ENCODE data around the gene SEZ6. TPM values are rescaled to one million over a fixed set of nuclear protein-coding genes. Genes with fewer than 3 reads are reported as not detected.
"Not testable (repeated sequence)": the region's sequence is repeated elsewhere in the genome, so short reads cannot be mapped to it uniquely, and the experiment has no call there.

The SEZ6 gene
- total RNA-seq, 6 donors from 2014 or later = 0.20 to 0.47 (median 0.30) TPM; not detected in 3

DNA sequence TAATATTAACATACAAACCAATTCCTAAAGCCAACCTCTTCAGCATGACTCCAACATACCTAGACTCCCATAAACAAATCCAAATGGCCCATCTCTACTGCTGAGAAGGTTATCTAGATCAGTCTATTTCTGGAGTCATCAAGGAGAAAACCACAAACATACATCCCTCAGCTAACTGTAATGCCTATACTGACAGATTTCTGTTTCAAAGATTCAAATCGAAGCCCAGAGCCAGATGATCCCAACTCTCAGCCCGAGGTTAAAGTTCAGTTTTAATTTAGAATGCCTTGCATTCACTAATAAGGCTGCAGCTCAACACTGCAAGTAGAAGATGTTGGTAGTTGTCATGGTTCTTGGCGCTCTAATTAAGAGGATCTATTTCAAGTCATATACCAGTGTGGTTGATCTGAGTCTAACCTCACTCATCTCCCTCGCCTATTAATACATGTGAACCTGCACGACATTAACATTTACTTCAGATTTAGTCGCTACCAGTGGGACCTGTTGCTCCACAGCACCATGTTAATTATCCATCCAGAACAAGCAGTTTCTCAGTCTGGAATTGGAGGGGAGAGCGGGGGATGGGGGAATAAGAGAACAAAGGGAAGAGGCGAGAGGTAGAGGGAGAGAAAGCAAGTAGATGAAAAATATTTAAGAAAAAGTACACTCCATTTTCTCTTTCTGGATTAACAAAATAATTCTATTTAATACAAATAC lies 69.9 kb downstream of the SEZ6 start:
- ATAC-seq (ENCODE audit: low FRiP score in 2 of 2) (no peak), DNase-seq (no peak)
- Histone ChIP-seq H3K4me3 (no peak overlapping the region), H3K4me1 (peaks cover 49 to 61% (median 58%) of the 10 kb centered on the region in 4 donors), H3K27ac (peak overlapping the region in 3 of 4 donors; percentile 46 to 72 (median 54)), H3K9me3 (no peaks in the 10 kb centered on the region), H3K36me3 (peaks cover 0 to 2% (median 0%) of the 10 kb centered on the region in 4 donors), H3K27me3 (no peaks in the 10 kb centered on the region)
- WGBS, 2 donors = 84 to 88% methylated on average over 8 of the region's 8 CpGs
- TF ChIP-seq POLR2AphosphoS5 (IDR thresholded peaks at IDR 0.05) = no peak
- no peak for TF ChIP-seq POLR2A (IDR thresholded peaks at IDR 0.05)
- no peak for TF ChIP-seq EP300 (IDR thresholded peaks at IDR 0.05)
- TF ChIP-seq, protein P1, sequence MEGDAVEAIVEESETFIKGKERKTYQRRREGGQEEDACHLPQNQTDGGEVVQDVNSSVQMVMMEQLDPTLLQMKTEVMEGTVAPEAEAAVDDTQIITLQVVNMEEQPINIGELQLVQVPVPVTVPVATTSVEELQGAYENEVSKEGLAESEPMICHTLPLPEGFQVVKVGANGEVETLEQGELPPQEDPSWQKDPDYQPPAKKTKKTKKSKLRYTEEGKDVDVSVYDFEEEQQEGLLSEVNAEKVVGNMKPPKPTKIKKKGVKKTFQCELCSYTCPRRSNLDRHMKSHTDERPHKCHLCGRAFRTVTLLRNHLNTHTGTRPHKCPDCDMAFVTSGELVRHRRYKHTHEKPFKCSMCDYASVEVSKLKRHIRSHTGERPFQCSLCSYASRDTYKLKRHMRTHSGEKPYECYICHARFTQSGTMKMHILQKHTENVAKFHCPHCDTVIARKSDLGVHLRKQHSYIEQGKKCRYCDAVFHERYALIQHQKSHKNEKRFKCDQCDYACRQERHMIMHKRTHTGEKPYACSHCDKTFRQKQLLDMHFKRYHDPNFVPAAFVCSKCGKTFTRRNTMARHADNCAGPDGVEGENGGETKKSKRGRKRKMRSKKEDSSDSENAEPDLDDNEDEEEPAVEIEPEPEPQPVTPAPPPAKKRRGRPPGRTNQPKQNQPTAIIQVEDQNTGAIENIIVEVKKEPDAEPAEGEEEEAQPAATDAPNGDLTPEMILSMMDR (IDR thresholded peaks at IDR 0.05) = no peak

DNA sequence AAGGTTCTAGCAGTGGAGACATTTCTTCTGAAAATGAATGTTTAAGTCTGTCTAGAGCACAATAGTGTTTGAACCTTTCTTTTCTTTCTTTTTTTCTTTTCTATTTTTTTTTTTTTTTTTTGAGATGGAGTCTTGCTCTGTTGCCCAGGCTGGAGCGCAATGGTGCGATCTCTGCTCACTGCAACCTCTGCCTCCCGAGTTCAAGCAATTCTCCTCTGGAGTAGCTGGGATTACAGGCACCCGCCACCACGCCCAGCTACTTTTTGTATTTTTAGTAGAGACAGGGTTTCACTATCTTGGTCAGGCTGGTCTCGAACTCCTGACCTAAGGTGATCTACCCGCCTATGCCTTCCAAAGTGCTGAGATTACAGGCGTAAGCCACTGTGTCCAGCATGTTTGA lies 71.3 kb downstream of the SEZ6 start:
- H3K36me3 ChIP-seq; H3K9me3 ChIP-seq; H3K4me3 ChIP-seq; DNase-seq; H3K27me3 ChIP-seq; H3K27ac ChIP-seq; ATAC-seq (ENCODE audit: low FRiP score in 2 of 2): not testable (repeated sequence)
- 94 to 95% methylated on average over 8 of the region's 8 CpGs for WGBS, 2 donors
- peaks cover 45 to 51% (median 48%) of the 10 kb centered on the region in 4 donors for H3K4me1 ChIP-seq

DNA sequence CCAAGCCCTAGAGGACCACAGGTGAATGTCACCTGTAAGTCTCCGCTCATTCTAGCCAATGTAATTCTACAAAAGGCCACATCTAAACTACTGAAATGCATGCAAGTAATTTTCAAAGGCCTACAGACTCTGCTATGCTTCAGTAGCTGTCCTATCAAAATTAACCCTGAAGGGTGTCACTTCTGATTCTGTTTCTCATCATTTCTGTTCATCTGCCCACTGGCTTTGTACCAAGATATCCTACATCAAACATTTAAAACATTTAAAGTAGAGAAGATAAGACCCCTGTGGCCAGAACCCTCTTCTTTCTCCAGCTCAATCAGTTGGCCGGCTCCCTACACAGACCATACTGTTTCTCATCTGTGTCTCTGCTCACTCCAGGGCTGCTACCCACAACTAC lies 76.0 kb downstream of the SEZ6 start:
- WGBS, 2 donors = 95 to 100% methylated on average over 2 of the region's 2 CpGs
- Histone ChIP-seq H3K27me3 (no peaks in the 10 kb centered on the region), H3K27ac (no peak overlapping the region), H3K9me3 (no peaks in the 10 kb centered on the region), H3K36me3 (peaks cover 0 to 15% (median under 1%) of the 10 kb centered on the region in 4 donors), H3K4me1 (peaks cover 25 to 32% (median 32%) of the 10 kb centered on the region in 4 donors), H3K4me3 (no peak overlapping the region)
- TF ChIP-seq, protein P1 (IDR thresholded peaks at IDR 0.05) = no peak
- TF ChIP-seq POLR2A (IDR thresholded peaks at IDR 0.05) = no peak
- no peak for TF ChIP-seq EP300 (IDR thresholded peaks at IDR 0.05)
- no peak for TF ChIP-seq POLR2AphosphoS5 (IDR thresholded peaks at IDR 0.05)
- DNase-seq (no peak), ATAC-seq (ENCODE audit: low FRiP score in 2 of 2) (no peak)

DNA sequence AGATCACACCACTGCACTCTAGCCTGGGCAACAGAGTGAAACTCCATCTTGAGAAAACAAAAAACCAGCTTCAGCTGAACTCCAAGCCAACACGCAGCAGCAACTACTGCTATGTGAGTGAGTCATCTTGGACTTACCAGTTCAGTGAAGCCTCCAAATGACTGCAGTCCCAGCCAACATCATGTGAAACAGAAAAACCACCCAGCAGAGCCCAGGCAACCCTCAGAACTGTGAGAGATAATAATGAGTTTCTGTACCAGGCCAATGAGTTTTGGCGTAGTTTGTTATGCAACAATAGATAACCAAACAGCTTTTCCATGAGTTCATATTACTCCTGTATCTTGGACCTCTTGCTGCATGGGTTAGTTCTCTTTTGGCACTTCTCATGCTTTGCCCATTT lies 77.8 kb downstream of the SEZ6 start:
- DNase-seq (no peak), ATAC-seq (ENCODE audit: low FRiP score in 2 of 2) (no peak)
- Histone ChIP-seq H3K4me3 (no peak overlapping the region), H3K9me3 (no peaks in the 10 kb centered on the region), H3K27me3 (no peaks in the 10 kb centered on the region), H3K27ac (peak overlapping the region in 1 of 4 donors; percentile 90), H3K36me3 (peaks cover 5 to 29% (median 10%) of the 10 kb centered on the region in 4 donors), H3K4me1 (peaks cover 25 to 32% (median 28%) of the 10 kb centered on the region in 4 donors)
- TF ChIP-seq, protein P1 (IDR thresholded peaks at IDR 0.05) = no peak
- TF ChIP-seq EP300 (IDR thresholded peaks at IDR 0.05) (no peak), POLR2AphosphoS5 (IDR thresholded peaks at IDR 0.05) (no peak), POLR2A (IDR thresholded peaks at IDR 0.05) (no peak)
- 98 to 100% methylated on average over 2 of the region's 2 CpGs for WGBS, 2 donors

DNA sequence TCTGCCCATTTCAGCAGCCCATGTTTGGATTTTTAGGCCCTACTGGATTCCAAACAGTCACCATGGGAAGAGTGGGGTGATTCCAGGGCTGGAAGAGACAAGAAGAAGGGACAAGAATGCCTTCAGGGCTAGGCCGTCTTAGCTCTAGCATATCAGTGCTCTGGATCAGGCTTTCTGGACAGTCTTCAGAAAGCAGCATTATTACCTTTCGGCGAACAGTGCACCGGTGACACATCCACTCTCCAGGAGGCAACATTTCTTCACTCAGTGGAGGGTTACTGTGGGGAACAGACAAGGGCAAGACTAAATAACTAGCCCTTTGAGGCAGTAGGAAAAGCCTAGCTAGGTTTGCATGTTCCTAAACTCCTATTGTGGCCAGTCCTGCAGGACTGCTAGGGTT lies 79.0 kb downstream of the SEZ6 start:
- peaks cover 25 to 32% (median 28%) of the 10 kb centered on the region in 4 donors for H3K4me1 ChIP-seq
- 95 to 100% methylated on average over 4 of the region's 4 CpGs for WGBS, 2 donors
- peaks cover 5 to 42% (median 21%) of the 10 kb centered on the region in 4 donors for H3K36me3 ChIP-seq

More for the DNA sequence above, 79.0 kb downstream of the SEZ6 start:
- DNase-seq = no peak
- Histone ChIP-seq H3K27ac (peak overlapping the region; percentile 81 to 90 (median 82)), H3K9me3 (no peaks in the 10 kb centered on the region), H3K27me3 (no peaks in the 10 kb centered on the region), H3K4me3 (no peak overlapping the region)
- ATAC-seq (ENCODE audit: low FRiP score in 2 of 2) = no peak
- no peak for TF ChIP-seq POLR2AphosphoS5 (IDR thresholded peaks at IDR 0.05)
- no peak for TF ChIP-seq POLR2A (IDR thresholded peaks at IDR 0.05)
- TF ChIP-seq, protein P1 (IDR thresholded peaks at IDR 0.05) = no peak
- no peak for TF ChIP-seq EP300 (IDR thresholded peaks at IDR 0.05)
